Measurements from ENCODE around the gene SEC31B.

DNA sequence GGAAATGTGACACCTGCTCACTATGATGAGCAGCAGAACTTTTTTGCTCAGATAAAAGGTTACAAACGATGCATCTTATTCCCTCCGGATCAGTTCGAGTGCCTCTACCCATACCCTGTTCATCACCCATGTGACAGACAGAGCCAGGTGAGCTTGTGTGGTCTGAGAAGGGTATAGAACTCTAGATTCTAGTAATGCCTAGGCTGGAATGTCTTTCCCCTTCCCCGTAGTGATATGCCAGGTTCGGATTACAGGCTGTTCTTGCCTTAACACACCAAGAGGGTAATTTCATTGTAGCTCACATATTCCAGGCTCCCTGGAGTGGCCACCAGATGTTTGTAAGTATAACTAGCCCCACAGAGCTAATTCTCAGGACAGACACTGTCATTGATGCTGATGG is 25.3 kb upstream of the SEC31B start:
- TF ChIP-seq POLR2A (IDR thresholded peaks at IDR 0.05; ENCODE audit: low read depth, low read length) (no peak), CTCF (IDR thresholded peaks at IDR 0.05; ENCODE audit: extremely low read depth in 1 of 2, insufficient read depth in 1 of 2, low read depth in 1 of 2, low read length in 2 of 2) (no peak), JUN (IDR thresholded peaks at IDR 0.05; ENCODE audit: borderline replicate concordance, insufficient read depth, insufficient read length, low read depth) (no peak), GATA2 (IDR thresholded peaks at IDR 0.05; ENCODE audit: insufficient read depth, insufficient read length, low read depth, low read length) (no peak), MAX (IDR thresholded peaks at IDR 0.05; ENCODE audit: insufficient read depth, insufficient read length) (no peak), POLR2AphosphoS5 (IDR thresholded peaks at IDR 0.05; ENCODE audit: insufficient read depth, low read depth, low read length) (no peak), EZH2 (IDR thresholded peaks at IDR 0.05; ENCODE audit: borderline replicate concordance, low read depth, low read length, severe bottlenecking) (no peak)

Data from endothelial cell of umbilical vein (primary cell).